HG02884 (cell line): ENCODE data around the gene HDAC4.

Experiments
- ATAC-seq: cut with Tn5 transposase; IDR thresholded peaks from one replicate; pipeline ENCODE4 v1.9.1; 2021; ENCODE audit warnings: mild to moderate bottlenecking, moderate library complexity; ENCODE audit not compliant: unreplicated experiment

Gene HDAC4

DNA sequence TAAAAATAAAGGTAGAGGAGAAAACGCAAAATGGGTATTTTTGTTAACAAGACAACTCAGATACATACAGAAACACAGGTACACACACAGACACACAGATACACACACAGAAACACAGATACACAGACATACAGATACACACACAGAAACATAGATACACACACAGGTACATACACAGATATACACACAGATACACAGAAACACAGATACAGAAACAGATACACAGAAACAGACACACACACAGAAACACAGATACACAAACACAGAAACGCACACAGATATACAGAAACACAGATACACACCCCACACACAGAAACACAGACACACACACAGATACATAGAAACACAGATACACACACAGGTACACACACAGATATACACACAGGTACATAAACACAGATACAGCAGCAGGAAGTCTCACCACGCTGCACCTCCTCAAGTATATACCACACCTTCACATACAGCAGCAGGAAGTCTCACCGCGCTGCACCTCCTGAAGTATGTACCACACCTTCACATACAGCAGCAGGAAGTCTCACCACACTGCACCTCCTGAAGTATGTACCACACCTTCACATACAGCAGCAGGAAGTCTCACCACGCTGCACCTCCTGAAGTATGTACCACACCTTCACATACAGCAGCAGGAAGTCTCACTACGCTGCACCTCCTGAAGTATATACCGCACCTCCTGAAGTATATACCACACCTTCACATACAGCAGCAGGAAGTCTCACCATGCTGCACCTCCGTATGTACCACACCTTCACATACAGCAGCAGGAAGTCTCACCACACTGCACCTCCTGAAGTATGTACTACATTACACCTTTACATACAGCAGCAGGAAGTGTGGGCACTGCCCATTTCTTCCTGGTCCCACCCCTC is 250.5 kb downstream of the HDAC4 start:
- ATAC-seq = no peak

DNA sequence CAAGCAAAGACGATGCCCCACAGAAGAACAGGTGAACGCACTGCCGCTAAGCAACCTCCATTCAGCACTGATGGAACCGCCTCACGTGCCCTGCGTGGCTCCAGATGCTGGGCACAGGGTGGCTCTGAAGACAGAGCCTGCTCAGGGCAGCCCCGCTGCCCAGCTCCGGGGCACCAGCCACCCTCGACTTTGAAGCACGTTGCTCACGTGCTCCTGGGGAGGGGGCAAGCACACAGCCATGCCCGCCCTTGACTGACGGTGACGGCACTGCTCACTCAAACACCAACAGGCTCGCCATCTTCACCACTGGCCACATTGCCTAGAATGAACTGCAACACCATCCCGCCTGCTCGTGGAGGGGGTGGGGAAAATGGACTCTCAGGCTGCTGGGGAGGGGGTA is 251.3 kb downstream of the HDAC4 start:
- ATAC-seq = no peak

DNA sequence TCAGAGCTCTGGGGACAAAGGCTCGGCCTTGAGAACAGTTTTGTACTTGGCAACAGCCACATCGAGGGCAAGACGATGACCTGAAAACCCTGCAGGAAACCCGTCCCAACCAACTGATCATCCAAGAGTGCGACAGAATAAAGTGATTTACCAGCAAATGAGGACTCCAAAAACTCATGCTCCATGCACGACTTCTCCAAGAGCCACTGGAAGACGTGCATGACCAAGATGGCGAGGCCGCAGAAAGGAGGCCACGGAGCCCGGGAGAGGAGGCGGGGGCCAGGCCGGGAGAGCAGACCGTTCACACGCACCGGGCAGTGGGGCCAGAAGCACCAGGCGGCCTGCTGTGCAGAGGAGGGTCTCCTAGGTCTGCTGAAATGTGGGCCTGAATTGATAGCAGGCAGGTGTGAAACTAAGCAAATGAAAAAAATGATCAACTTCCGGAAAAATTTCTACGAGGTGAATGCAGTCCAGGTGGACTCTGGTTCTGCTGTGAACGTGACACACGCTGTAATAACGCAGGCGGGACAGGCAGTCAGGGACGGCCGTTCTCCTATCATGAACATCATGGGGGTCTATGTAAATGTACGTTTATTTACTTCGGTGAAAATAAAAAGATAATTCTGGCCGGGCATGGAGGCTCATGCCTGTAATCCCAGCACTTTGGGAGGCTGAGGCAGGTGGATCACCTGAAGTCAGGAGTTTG is 252.2 kb downstream of the HDAC4 start:
- ATAC-seq = no peak

DNA sequence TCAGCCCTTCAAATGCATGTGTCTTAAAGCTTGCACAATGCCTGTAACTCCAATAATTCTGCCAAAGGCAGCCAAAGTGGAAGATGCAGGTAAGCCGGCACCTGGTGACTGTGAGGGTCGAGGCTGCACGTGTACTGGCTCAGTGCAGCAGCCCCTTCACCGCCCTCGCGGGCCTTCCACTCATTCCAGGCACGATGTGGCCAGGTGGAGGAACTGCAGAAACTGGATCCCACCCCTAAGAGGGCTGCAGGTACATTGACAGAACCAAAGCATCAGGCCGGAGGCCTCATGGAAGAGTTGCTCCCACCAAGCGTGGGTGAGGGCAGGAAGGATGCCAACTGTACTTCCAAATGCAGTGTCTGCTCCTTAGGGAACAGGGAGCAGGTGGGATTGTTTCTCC is 253.4 kb downstream of the HDAC4 start:
- no peak for ATAC-seq

DNA sequence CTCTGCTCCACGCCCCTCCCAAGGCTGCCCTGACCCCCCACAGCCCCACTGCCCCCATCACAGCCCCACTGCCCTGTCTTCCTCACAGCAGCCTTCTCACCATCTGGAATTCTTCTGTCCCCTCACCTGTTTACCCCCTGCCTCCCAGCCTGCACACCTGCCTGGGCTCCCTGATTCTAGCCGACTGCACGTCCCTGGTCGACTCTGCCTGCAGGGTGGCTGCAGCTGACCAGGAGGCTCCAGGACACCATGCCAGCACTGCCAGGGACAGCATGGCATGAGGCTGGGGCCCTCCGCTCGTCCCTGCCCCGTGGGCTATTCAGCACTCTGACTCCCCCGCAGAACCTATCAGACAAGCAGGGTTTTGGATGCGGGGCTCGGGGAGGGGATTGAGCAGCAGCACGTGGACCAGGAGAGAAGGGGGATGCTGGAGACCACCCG is 254.1 kb downstream of the HDAC4 start:
- ATAC-seq = no peak

DNA sequence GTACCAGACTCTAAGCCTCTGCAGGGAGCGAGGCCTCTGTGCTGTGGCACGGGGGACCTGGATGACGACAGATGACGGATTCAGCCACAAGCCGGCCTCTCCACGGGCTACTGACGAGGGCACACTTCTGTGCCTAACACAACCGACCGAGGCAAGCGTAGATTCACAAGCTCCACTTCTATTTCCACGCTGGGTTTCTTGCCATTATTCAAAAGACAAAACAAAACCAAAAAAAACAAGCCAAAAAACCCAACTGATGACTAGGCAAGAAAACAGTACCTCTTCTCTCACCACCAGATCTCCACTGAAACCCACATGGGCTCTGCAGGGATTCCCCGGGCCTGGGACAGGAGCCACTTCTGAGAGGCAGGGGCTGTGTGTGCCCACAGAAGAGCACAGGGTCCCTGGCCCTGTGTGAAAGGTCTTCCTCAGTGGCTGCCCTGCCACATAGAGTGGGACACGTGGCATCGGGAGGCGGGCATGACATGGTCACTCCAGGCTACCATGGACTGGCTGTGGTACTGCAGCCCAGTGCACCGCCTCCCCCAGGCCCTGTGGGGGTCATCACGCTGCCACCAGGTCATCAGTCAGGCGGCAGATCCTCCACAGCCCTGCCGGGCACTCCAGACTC is 254.7 kb downstream of the HDAC4 start:
- ATAC-seq = no peak

DNA sequence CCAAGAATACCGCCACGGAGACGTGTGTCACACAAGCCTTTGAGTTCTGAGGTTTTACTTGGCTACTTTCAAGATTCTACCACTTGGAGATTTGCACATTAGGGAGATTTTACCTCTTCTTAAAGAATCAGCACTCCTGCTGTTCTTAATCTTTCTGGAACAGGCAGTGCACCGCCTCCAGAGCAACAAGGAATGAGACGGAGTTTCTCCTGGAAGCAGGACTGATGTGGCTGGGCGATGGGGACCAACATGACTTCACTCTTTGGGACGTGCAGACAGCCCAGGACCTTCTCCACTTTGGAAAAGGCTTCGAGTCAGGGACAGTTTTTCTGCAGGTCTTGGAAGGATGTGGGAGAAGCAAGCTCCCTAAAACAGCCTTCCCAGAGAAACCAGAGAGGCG is 255.2 kb downstream of the HDAC4 start:
- ATAC-seq = no peak

DNA sequence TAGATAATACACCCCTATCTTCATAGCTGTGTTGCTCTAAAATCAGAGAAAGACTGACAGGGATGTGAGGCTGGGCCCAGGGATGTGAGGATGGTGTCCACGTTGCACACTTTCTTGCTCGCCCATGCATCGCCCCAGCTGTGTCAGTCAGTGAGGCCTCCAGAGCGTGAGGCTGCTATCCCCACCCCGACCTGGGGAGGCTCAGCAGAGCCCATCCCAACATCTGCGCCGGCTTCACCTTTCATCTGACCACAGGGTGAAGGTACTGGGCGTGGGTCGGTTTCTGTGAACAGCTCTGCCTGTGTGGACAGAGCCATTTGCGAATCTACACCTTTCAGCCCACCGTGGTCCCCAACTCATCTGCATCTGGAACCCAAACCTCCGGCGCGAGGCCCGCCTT is 255.7 kb downstream of the HDAC4 start:
- no peak for ATAC-seq

DNA sequence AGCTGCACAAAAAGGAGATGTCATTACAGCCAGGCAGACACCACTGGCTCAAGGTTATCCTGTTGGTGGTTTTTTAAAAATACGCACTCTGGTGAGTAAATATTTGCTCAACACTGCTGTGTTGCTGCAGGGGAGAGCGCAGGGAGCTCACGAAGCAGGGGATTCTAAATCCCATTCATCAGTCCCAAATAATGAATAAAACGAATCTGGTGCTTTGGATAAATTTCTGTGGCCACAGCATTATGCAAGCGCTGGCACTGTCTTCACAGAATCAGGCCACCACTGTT is 256.2 kb downstream of the HDAC4 start:
- ATAC-seq = no peak

DNA sequence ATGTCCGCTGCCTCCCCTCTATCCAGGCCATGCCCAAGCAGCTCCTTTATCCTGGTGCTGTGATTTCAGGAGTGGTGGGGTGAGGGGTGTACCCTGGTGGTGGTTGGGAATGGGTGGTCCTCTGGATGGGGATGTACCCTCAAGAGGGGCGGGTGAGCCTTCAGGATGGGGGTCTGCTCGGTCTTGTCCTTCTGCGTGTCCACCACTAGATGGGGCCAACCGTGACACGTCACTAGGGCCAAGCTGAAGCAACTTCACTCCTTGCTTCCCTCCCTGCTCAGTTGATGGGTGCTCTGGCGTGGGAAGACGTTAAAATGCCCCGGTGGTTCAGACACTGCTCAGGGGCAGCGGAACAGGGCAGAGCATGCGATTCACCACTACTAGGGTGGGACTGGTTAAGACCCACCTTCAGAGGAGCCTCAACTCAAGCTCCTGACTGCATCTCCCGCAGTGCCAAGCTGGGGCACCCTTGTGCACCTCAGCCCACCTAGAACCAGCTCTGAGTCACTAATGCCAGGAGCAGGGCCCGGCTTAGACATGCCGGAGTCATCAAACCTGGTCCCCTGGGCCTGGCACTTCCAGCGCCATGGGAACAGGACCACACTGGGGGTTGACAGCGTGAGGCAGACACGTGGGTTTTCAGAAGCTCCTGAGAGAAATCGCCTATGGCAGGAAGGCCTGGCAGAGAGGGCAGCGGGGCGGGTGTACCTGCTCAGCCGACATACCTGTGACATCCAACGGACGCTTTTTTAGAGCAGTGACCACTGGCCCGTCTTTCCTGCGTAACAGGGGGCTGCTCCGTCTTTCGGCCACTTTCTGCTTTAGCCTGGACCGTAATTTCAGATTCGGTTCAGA is 256.7 kb downstream of the HDAC4 start:
- no peak for ATAC-seq

DNA sequence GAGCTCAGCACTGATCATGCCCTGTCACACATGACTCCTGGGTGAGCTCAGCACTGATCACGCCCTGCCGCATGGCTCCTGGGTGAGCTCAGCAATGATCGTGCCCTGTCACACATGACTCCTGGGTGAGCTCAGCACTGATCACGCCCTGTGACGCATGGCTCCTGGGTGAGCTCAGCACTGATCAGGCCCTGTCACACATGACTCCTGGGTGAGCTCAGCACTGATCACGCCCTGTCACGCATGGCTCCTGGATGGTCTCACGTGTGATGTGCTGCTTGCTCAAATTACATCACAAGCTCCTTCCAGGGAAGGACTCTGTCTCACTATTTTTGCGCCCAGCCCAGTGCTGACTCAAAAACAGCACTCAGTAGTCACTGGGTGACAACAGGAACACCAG is 258.0 kb downstream of the HDAC4 start:
- ATAC-seq = no peak

DNA sequence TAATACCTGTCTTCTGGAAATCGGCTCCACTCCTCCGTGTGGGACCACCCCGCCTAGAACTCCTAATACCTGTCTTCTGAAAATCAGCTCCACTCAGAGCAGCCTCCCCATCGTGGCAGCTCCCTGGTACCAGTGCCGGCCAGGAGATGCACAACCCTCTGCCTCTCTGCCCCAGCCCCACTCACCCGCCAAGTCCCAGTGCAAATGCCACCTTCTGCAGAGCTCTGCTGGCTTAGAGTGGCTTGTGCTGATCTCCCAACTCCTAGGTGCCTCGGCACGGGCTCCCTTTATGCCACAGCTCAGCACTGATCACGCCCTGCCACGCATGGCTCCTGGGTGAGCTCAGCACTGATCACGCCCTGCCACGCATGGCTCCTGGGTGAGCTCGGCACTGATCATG is 258.5 kb downstream of the HDAC4 start:
- no peak for ATAC-seq

DNA sequence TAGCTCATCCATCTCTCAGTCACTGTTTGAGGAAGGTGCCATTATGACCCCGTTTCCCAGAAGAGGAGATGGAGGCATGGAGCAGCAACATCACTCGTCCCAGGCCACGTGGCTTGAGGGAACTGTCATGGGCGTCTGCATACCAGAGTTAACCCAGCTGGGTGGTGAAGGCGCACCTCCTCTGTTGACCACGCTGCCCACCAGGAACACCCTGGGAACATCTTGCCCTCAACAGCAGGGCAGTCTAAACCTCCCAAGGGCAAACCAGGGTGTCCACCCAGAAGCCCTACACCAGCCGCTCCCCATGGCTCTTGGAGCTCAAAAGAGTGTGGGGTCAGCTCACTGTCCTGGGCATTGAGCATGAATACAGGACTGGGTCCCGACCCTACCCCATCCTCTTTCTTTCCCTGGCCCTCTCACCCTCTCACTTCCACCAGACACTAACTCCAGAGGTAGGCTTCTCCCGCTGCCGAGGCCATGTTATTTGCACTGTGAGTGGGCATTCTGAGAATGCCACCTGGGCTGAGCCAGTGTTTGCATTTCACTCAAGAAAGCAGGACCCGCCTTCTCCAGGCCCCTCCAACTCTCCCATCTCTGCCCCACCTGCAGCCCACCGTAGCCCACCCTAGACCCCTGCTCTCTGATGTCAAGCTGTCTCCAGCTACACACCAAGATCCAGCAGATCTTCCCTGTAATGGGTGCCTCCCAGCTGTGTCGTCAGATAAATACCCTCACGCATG is 259.6 kb downstream of the HDAC4 start:
- no peak for ATAC-seq

DNA sequence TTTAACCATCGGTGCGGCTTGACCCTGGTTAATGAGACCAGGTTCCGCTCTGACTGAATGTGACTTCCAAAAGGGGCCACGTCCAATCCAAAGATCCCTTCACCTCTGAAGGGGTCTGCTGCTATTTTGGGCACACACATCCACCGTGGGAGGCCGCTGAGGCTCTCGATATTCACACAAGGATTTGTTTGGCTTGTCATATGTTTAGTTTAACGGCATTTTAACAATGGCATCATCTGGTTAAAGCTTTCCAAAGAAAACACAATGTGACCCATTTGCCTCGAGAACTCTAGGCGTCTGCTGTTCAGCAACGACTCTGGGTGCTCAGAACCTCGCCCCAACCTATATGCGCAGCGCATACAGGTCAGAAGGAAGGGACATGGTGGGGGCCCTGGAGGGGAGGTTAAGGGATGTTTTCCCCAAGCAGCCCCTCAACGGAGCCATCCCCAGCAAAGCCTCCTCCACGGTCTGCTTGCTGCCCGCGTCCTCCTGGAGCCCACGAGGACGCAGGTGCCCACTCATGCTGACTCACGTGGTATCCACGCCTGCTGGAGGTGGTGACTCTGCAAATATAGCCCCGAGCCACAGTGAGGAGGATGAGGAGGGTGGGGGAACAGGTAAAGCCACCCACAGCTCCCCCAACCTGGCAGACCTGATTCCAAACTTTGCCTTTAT is 260.3 kb downstream of the HDAC4 start:
- ATAC-seq = no peak

DNA sequence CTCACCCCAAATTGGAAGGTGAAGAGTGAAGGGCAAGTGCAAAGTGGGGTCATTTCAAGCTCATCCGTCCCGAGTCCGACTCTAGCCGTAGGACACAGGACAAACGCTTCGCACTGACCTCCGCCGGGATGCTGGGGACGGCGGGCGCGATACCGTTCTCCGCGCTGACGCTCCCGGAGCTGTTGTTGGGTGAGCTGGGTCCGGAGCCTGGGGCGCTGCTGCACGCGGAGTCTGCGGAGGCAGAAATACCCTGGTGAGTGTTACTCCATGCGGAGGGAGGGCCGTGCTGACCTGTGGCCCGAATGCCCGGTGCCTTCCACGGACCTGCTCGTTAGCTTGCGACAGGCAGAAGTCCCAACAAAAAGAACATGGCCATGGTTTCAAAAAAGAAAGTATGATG is 261.3 kb downstream of the HDAC4 start:
- ATAC-seq = no peak

DNA sequence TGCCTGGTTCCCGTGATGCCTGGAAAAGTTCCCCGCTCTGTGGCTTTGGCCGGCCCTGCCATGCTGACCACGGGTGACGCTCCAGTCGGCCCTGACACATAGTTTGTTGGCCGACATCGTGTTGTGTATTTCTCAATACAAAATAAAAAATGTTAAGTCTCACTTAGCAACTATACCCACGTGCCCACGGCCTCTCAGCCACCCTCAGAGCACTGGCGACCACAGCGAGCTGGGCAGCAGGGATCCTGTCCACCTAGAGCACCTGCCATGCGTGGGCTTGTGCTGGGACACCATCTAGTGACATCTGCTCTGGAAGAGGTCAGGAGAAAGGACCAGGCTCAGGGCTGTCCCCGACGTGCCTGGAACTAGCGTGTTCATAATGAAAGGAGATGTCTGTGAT is 261.7 kb downstream of the HDAC4 start:
- ATAC-seq = no peak

DNA sequence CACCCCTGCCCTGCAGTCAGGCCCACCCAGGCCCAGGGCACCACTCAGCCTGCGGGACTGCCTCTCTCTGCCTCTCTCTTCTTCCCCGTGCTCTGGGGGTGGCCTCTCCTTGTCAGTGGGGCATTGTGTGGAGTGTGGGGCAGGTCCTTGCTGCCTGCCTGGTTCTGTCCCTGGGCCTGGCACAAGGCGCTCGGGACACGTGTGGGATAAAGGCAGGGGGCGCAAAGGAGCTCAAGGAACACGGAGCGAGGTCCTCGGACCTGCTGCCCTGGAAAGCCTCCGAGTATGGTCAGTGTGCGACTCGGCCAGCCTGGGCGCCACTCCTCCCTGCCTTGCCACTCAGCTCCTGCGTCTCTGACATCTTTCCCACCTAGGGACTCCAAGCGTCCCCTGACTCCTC is 262.2 kb downstream of the HDAC4 start:
- no peak for ATAC-seq

DNA sequence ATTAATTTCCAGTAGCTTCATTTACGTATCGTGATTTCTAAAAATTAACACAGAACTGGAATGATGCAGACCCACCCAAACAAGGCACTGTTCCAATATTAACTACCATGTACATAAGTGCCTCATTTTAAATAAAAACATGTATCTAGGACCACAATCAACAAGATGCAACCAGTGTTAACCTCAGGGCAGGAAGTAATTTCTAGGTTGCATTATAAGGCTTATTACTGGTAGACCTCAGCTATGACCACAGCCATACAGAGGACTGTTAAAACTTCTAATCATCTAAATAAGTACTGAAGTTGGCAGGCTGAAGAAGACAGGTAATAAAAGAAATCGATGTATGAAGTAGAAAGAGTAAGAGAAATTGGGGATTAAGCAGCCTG is 262.9 kb downstream of the HDAC4 start:
- ATAC-seq = no peak

DNA sequence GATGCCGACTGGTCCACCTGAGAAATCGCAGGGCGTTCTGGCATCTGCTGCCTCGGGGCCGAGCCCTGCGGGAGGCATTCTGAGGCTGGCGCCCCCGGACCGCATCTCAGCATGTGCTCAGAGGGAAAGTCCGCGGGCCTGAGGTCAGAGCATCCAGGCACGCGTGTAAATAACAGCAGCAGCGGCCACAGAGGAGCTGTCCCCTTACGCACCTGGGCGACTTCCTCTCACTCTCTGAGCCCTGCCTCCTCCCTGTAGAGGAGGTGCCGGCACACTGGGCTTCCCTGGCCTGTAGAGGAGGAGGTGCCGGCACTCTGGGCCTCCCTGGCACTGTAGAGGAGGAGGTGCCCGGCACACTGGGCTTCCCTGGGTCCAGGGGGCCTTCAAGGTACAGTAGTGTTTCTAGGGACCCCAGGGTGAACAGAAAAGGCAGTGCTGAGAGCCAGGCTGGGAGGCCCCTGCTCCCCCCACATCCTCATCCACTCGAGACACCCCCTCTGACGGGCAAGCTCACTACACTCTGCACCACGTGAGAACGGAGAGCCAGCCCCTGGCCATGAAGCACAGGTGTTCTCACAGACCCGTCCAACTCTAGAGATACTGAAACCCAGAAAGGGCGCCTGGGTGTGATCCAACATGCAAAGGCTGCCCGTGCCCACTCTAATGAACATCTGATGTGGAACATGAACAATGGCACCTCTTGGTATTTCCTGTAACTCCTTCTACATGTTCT is 263.5 kb downstream of the HDAC4 start:
- no peak for ATAC-seq
